MCF 10A (cell line): ENCODE data around the gene NPHP4. TPM values are rescaled to one million over a fixed set of nuclear protein-coding genes. Genes with fewer than 3 reads are reported as not detected.

Experiments
- BruUV-seq: library from RNA; stranded (reverse); fragments of 400-500 nt; replicated peaks from 2 replicates; lab custom pipeline; 2021; lab: Mats Ljungman, UMichigan
- CTCF ChIA-PET: fragments of 300-600 bp; sonication (Branson Sonifier 250); formaldehyde crosslinking; extraction: SDS; loops from one replicate; lab custom pipeline; 2021; ENCODE audit warnings: antibody characterized with exemption, inconsistent platforms; lab: Yijun Ruan, JAX
- POLR2A ChIA-PET: fragments of 300-600, 350-650 bp; sonication (Branson Sonifier 250); formaldehyde crosslinking; extraction: SDS; loops from one replicate; lab custom pipeline; 2020; ENCODE audit warnings: antibody characterized with exemption, inconsistent platforms; lab: Yijun Ruan, JAX
- DNase-seq: peaks from one replicate; pipeline ENCODE4 v3.0.0-alpha.2; 2018; ENCODE audit not compliant: unreplicated experiment
- H3K27ac Mint-ChIP-seq: one replicate; pipeline ENCODE4 v1.8.0; 2022; ENCODE audit warnings: mild to moderate bottlenecking, low read depth, mixed read lengths; ENCODE audit not compliant: unreplicated experiment
- H3K27me3 Mint-ChIP-seq: one replicate; pipeline ENCODE4 v1.8.0; 2022; ENCODE audit warnings: mixed read lengths; ENCODE audit not compliant: insufficient read depth, unreplicated experiment
- H3K36me3 Mint-ChIP-seq: one replicate; pipeline ENCODE4 v1.8.0; 2022; ENCODE audit warnings: mild to moderate bottlenecking, moderate library complexity, mixed read lengths; ENCODE audit not compliant: insufficient read depth, unreplicated experiment
- H3K4me1 Mint-ChIP-seq: one replicate; pipeline ENCODE4 v1.8.0; 2022; ENCODE audit warnings: mixed read lengths; ENCODE audit not compliant: insufficient read depth, unreplicated experiment
- H3K4me3 Mint-ChIP-seq: one replicate; pipeline ENCODE4 v1.8.0; 2022; ENCODE audit warnings: mild to moderate bottlenecking, moderate library complexity, mixed read lengths; ENCODE audit not compliant: unreplicated experiment
- H3K9me3 Mint-ChIP-seq: one replicate; pipeline ENCODE4 v1.8.0; 2022; ENCODE audit warnings: mixed read lengths; ENCODE audit not compliant: unreplicated experiment
- CTCF ChIP-seq: fragments of 200-600 bp; IDR thresholded peaks from one replicate; pipeline ENCODE4 v1.8.0; 2022; ENCODE audit warnings: antibody characterized with exemption, mild to moderate bottlenecking; ENCODE audit not compliant: unreplicated experiment
- intact Hi-C: fragments of 100-400 bp; cut with micrococcal nuclease; formaldehyde crosslinking; loops from 2 replicates; pipeline ENCODE4 v1.14.1; 2022
- total RNA-seq: library from RNA; stranded (reverse); gene quantifications from 2 replicates; pipeline ENCODE4 v1.2.3, GENCODE V29; 2022

NPHP4 gene
- total RNA-seq, 1 experiment from 2014 or later, result 14.4 TPM

- ChIA-PET POLR2A (no interaction called here), CTCF (interaction anchor here (0.6 kb wide), 1 partner anchor 311 kb away, joined by 3 read pairs; no protein-coding TSS in a partner anchor)
- no peaks in the 10 kb centered on the region for H3K36me3 Mint-ChIP-seq
- H3K9me3 Mint-ChIP-seq, result no peaks in the 10 kb centered on the region
- no TSS peak for BruUV-seq
- no peak overlapping the region for H3K27ac Mint-ChIP-seq
- no peak for DNase-seq
- peaks cover 61% of the 10 kb centered on the region for H3K27me3 Mint-ChIP-seq
- no peaks in the 10 kb centered on the region for H3K4me1 Mint-ChIP-seq
- H3K4me3 Mint-ChIP-seq, result no peak overlapping the region
- intact Hi-C loops, result no loop called here
- no peak for TF ChIP-seq CTCF
These were observed 172.7 kb downstream of the NPHP4 start for GRCh38 chr1:5819391-5820025.

GRCh38 chr1:5818755-5819154 is 173.5 kb downstream of the NPHP4 start:
- ChIA-PET POLR2A (no interaction called here), CTCF (no interaction called here)
- no peak for DNase-seq
- Mint-ChIP-seq H3K4me1 (no peaks in the 10 kb centered on the region), H3K4me3 (no peak overlapping the region), H3K27ac (no peak overlapping the region), H3K9me3 (no peaks in the 10 kb centered on the region), H3K27me3 (peaks cover 62% of the 10 kb centered on the region), H3K36me3 (no peaks in the 10 kb centered on the region)
- no TSS peak for BruUV-seq
- TF ChIP-seq CTCF, result no peak
- intact Hi-C loops, result no loop called here

GRCh38 chr1:5815716-5816115 is 176.5 kb downstream of the NPHP4 start:
- BruUV-seq, result no TSS peak
- POLR2A ChIA-PET, result no interaction called here
- DNase-seq, result no peak
- H3K4me1 Mint-ChIP-seq, result no peaks in the 10 kb centered on the region
- H3K27me3 Mint-ChIP-seq, result peaks cover 58% of the 10 kb centered on the region
- H3K27ac Mint-ChIP-seq, result no peak overlapping the region
- CTCF ChIA-PET, result no interaction called here
- no peaks in the 10 kb centered on the region for H3K36me3 Mint-ChIP-seq
- H3K9me3 Mint-ChIP-seq, result no peaks in the 10 kb centered on the region
- no peak overlapping the region for H3K4me3 Mint-ChIP-seq
- no peak for TF ChIP-seq CTCF
- intact Hi-C loops, result no loop called here

GRCh38 chr1:5815211-5815610 is 177.0 kb downstream of the NPHP4 start:
- POLR2A ChIA-PET, result no interaction called here
- no peaks in the 10 kb centered on the region for H3K9me3 Mint-ChIP-seq
- no TSS peak for BruUV-seq
- no peak overlapping the region for H3K27ac Mint-ChIP-seq
- H3K4me1 Mint-ChIP-seq, result no peaks in the 10 kb centered on the region
- H3K36me3 Mint-ChIP-seq, result no peaks in the 10 kb centered on the region
- H3K27me3 Mint-ChIP-seq, result peaks cover 53% of the 10 kb centered on the region
- CTCF ChIA-PET, result interaction anchor here (0.5 kb wide), 1 partner anchor 301 kb away, joined by 3 read pairs; no protein-coding TSS in a partner anchor
- intact Hi-C loops, result no loop called here
- no peak for DNase-seq
- H3K4me3 Mint-ChIP-seq, result no peak overlapping the region
- TF ChIP-seq CTCF, result no peak
